ENCODE results near the gene RASGRF2. TPM values are rescaled to one million over a fixed set of nuclear protein-coding genes. Genes with fewer than 3 reads are reported as not detected.

The RASGRF2 gene
- total RNA-seq, 2 experiments from 2014 or later: 4.8 to 12.3 TPM

GRCh38 chr5:80930940-80931339 lies 29.2 kb upstream of the RASGRF2 start:
- no peaks in the 10 kb centered on the region for H3K27me3 Mint-ChIP-seq
- ATAC-seq: no peak
- no peaks in the 10 kb centered on the region for H3K9me3 Mint-ChIP-seq (ENCODE audit: low read depth)
- peaks cover 4% of the 10 kb centered on the region for H3K4me1 Mint-ChIP-seq
- H3K4me3 Mint-ChIP-seq: no peak overlapping the region
- H3K36me3 Mint-ChIP-seq: no peaks in the 10 kb centered on the region
- no peak overlapping the region for H3K27ac Mint-ChIP-seq
- CTCF ChIA-PET: no interaction called here
- no peak for DNase-seq

GRCh38 chr5:80931411-80931810 lies 28.8 kb upstream of the RASGRF2 start:
- DNase-seq (no peak), ATAC-seq (no peak)
- Mint-ChIP-seq H3K27me3 (no peaks in the 10 kb centered on the region), H3K36me3 (no peaks in the 10 kb centered on the region), H3K9me3 (ENCODE audit: low read depth) (no peaks in the 10 kb centered on the region), H3K4me3 (no peak overlapping the region), H3K27ac (no peak overlapping the region), H3K4me1 (peaks cover 7% of the 10 kb centered on the region)
- CTCF ChIA-PET: no interaction called here

GRCh38 chr5:80933036-80933435 lies 27.1 kb upstream of the RASGRF2 start:
- CTCF ChIA-PET: interaction anchor here (1.2 kb wide), 1 partner anchor 12 kb away, joined by 3 read pairs; no protein-coding TSS in a partner anchor
- Mint-ChIP-seq H3K36me3 (no peaks in the 10 kb centered on the region), H3K4me3 (no peak overlapping the region), H3K4me1 (peaks cover 7% of the 10 kb centered on the region), H3K27me3 (no peaks in the 10 kb centered on the region), H3K27ac (no peak overlapping the region), H3K9me3 (ENCODE audit: low read depth) (no peaks in the 10 kb centered on the region)
- DNase-seq (no peak), ATAC-seq (no peak)

DNA sequence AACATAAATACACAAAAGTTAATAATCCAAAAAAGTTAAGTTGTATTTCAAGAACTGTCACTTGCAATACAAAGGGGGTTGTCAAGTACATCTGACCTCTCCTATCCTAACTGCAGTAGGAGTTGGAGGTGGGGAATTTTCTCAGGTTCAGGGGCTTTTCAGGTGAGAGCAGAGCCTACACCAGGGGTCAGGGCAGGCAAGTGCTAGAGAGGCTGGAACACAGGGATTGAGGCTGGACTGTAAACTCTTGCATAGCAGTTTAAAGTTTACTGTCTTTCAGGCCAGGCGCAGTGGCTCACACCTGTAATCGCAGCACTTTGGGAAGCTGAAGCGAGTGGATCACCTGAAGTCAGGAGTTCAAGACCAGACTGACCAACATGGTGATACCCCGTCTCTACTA lies 25.4 kb upstream of the RASGRF2 start:
- peaks cover 7% of the 10 kb centered on the region for H3K4me1 Mint-ChIP-seq
- CTCF ChIA-PET: no interaction called here
- no peak for ATAC-seq
- no peaks in the 10 kb centered on the region for H3K36me3 Mint-ChIP-seq
- no peak overlapping the region for H3K27ac Mint-ChIP-seq
- DNase-seq: no peak
- no peaks in the 10 kb centered on the region for H3K9me3 Mint-ChIP-seq (ENCODE audit: low read depth)
- no peak overlapping the region for H3K4me3 Mint-ChIP-seq
- H3K27me3 Mint-ChIP-seq: no peaks in the 10 kb centered on the region

DNA sequence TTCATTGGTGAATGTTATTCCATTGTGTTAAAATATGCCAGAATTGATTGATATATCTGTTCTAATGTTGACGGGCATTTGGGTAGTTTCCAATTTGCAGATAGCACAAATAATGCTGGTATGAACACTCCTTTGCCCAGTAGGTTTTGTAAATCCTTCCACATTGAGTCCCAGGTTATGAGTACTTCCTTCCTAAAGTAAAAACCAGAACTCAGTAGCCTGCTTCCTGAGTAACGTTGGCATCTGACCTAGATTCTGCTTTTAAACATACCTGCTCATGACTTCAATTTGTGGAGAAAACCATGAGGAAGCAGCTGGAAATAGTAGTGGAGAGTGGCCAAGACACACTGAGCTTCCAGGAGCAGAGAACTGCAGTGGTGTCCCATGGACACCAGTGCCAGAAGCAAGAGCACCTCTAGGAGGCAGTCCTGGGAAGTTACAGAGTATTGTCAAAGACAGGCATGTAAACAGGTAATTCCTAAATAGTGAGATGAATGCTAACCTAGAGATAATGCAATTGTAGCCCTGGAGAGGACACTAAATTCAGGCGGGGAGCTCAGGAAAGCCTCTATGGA lies 24.3 kb upstream of the RASGRF2 start:
- CTCF ChIA-PET: interaction anchor here (1.5 kb wide), 1 partner anchor 25 kb away, joined by 3 read pairs; the partner anchor contains the start of gene RASGRF2
- ATAC-seq (no peak), DNase-seq (no peak)
- H3K27ac Mint-ChIP-seq: no peak overlapping the region
- no peaks in the 10 kb centered on the region for H3K27me3 Mint-ChIP-seq
- H3K36me3 Mint-ChIP-seq: no peaks in the 10 kb centered on the region
- H3K4me3 Mint-ChIP-seq: no peak overlapping the region
- H3K4me1 Mint-ChIP-seq: peaks cover 7% of the 10 kb centered on the region
- no peaks in the 10 kb centered on the region for H3K9me3 Mint-ChIP-seq (ENCODE audit: low read depth)

DNA sequence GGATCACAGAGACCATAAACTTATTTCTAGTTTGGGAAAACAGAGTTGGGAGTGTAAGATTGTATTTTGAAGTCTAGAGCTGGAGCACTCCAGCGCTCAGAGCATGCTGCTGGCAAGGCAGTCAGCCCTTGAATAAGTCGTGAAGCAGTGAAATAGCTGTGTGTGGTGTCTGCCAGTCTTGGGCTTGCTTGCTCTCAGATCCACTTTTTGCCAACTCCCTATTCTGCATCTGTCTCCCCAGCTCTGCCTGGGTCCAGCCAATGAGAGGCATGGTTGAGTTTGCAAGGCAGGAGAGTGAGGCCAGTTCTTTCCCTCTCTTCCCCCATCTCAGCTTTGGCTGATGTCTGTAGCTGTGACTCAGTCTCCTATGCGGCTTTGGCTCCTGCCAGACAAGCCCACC lies 23.3 kb upstream of the RASGRF2 start:
- CTCF ChIA-PET: interaction anchor here (1.5 kb wide), 1 partner anchor 24 kb away, joined by 3 read pairs; the partner anchor contains the start of gene RASGRF2
- ATAC-seq (no peak), DNase-seq (no peak)
- Mint-ChIP-seq H3K27me3 (no peaks in the 10 kb centered on the region), H3K36me3 (no peaks in the 10 kb centered on the region), H3K27ac (no peak overlapping the region), H3K4me1 (peaks cover 7% of the 10 kb centered on the region), H3K4me3 (no peak overlapping the region), H3K9me3 (ENCODE audit: low read depth) (no peaks in the 10 kb centered on the region)

DNA sequence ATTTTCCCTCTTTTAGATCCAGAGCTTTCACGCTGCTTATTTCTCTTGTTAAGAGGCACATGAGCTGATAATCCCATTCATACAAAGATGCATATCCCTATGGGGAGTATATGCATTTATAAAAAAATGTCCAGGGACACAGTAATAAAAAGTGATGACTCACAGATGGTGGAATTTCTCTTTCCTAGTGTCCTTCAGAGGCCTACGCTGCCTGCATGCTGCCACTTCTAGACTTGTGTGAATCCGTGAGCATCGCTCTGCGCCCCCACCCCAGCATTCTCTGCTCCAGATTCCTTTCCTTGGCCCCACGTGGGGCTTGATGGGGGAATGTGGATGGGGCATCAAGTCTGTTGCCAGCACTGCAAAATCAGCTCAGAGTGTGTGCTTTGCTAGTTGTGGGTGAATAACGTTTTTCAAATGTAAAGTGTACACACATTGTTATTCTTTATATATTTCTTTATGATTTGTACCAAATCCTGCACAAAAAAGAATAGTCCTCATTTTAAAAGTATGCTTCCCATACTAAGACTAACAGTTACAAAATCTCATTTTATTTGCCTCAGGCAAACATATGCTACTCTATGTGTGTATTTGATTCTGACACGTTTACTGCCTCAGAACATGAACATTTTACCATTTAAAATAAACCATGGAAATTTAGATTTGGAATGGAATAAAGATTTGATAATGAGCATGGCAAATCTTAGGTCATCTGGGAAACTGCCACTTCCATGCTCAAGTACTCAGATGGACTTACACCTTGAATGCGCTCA lies 22.4 kb upstream of the RASGRF2 start:
- Mint-ChIP-seq H3K27ac (no peak overlapping the region), H3K36me3 (no peaks in the 10 kb centered on the region), H3K4me3 (no peak overlapping the region), H3K4me1 (peaks cover 7% of the 10 kb centered on the region), H3K27me3 (no peaks in the 10 kb centered on the region), H3K9me3 (ENCODE audit: low read depth) (peaks cover 2% of the 10 kb centered on the region)
- CTCF ChIA-PET: interaction anchor here (1.5 kb wide), 1 partner anchor 23 kb away, joined by 3 read pairs; the partner anchor contains the start of gene RASGRF2
- DNase-seq (no peak), ATAC-seq (no peak)

GRCh38 chr5:80941496-80941895 lies 18.7 kb upstream of the RASGRF2 start:
- CTCF ChIA-PET: interaction anchor here (1.2 kb wide), 1 partner anchor 14 kb away, joined by 4 read pairs; no protein-coding TSS in a partner anchor
- Mint-ChIP-seq H3K9me3 (ENCODE audit: low read depth) (peaks cover 2% of the 10 kb centered on the region), H3K27ac (no peak overlapping the region)

GRCh38 chr5:80951366-80951765 lies 8.8 kb upstream of the RASGRF2 start:
- Mint-ChIP-seq H3K27ac (no peak overlapping the region), H3K4me3 (no peak overlapping the region)
- CTCF ChIA-PET: no interaction called here

More at GRCh38 chr5:80941496-80941895, 18.7 kb upstream of the RASGRF2 start:
- ATAC-seq: no peak
- Mint-ChIP-seq H3K27me3 (no peaks in the 10 kb centered on the region), H3K36me3 (peaks cover 2% of the 10 kb centered on the region), H3K4me3 (no peak overlapping the region), H3K4me1 (no peaks in the 10 kb centered on the region)
- DNase-seq: no peak

DNA sequence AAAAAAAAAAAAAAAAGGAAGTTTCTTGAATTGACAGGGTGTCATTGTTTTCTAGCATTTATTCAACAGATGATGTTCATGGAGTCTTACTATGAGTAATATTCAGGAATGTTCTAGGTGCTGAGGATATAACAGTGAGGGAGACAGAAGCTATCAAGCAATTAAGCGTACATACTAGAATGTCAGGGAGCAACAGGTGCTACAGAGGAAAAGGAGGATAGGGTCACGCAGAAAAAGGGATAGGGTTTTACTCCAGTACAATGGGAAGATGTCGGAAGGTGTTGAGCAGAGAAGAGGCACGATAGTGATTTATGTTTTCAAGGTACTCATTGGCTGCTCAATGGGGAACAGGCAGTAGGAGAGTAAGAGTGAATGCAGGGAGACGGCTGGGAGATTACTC lies 6.6 kb upstream of the RASGRF2 start:
- Mint-ChIP-seq H3K9me3 (ENCODE audit: low read depth) (no peaks in the 10 kb centered on the region), H3K27ac (no peak overlapping the region), H3K4me3 (no peak overlapping the region), H3K36me3 (peaks cover 2% of the 10 kb centered on the region), H3K4me1 (peaks cover 10% of the 10 kb centered on the region), H3K27me3 (peaks cover 3% of the 10 kb centered on the region)
- CTCF ChIA-PET: no interaction called here
- ATAC-seq: no peak
- no peak for DNase-seq

More at GRCh38 chr5:80951366-80951765, 8.8 kb upstream of the RASGRF2 start:
- Mint-ChIP-seq H3K36me3 (peaks cover 2% of the 10 kb centered on the region), H3K9me3 (ENCODE audit: low read depth) (no peaks in the 10 kb centered on the region), H3K27me3 (peaks cover 3% of the 10 kb centered on the region), H3K4me1 (no peaks in the 10 kb centered on the region)
- DNase-seq (no peak), ATAC-seq (no peak)

- no peaks in the 10 kb centered on the region for H3K9me3 Mint-ChIP-seq (ENCODE audit: low read depth)
- peaks cover 18% of the 10 kb centered on the region for H3K4me1 Mint-ChIP-seq
- ATAC-seq (no peak), DNase-seq (no peak)
- peaks cover 7% of the 10 kb centered on the region for H3K36me3 Mint-ChIP-seq
- CTCF ChIA-PET: interaction anchor here (0.8 kb wide), 1 partner anchor 14 kb away, joined by 4 read pairs; no protein-coding TSS in a partner anchor
- H3K4me3 Mint-ChIP-seq: no peak overlapping the region
- peaks cover 9% of the 10 kb centered on the region for H3K27me3 Mint-ChIP-seq
- no peak overlapping the region for H3K27ac Mint-ChIP-seq
Measured at GRCh38 chr5:80955082-80955590, 5.0 kb upstream of the RASGRF2 start.

- CTCF ChIA-PET: interaction anchor here (1.7 kb wide), 1 partner anchor 51 kb away, joined by 4 read pairs; no protein-coding TSS in a partner anchor
- H3K27ac Mint-ChIP-seq: no peak overlapping the region
- no peak for ATAC-seq
Measured at GRCh38 chr5:80956272-80956671, 3.9 kb upstream of the RASGRF2 start.

GRCh38 chr5:80957031-80957761 lies 3.0 kb upstream of the RASGRF2 start:
- ATAC-seq (no peak), DNase-seq (no peak)
- peaks cover 8% of the 10 kb centered on the region for H3K36me3 Mint-ChIP-seq
- no peaks in the 10 kb centered on the region for H3K9me3 Mint-ChIP-seq (ENCODE audit: low read depth)
- peaks cover 31% of the 10 kb centered on the region for H3K4me1 Mint-ChIP-seq
- no peak overlapping the region for H3K4me3 Mint-ChIP-seq
- H3K27me3 Mint-ChIP-seq: peaks cover 19% of the 10 kb centered on the region
- CTCF ChIA-PET: interaction anchor here (1.7 kb wide), 1 partner anchor 50 kb away, joined by 4 read pairs; no protein-coding TSS in a partner anchor
- H3K27ac Mint-ChIP-seq: no peak overlapping the region

More at GRCh38 chr5:80956272-80956671, 3.9 kb upstream of the RASGRF2 start:
- no peak overlapping the region for H3K4me3 Mint-ChIP-seq
- DNase-seq: no peak
- peaks cover 8% of the 10 kb centered on the region for H3K36me3 Mint-ChIP-seq
- peaks cover 22% of the 10 kb centered on the region for H3K4me1 Mint-ChIP-seq
- peaks cover 13% of the 10 kb centered on the region for H3K27me3 Mint-ChIP-seq
- no peaks in the 10 kb centered on the region for H3K9me3 Mint-ChIP-seq (ENCODE audit: low read depth)
